ENCODE measurements around the gene NHERF1. TPM values are rescaled to one million over a fixed set of nuclear protein-coding genes. Genes with fewer than 3 reads are reported as not detected.
A peak's percentile ranks its signal among the peaks of the same experiment; 100 is the strongest.

The NHERF1 gene
- total RNA-seq, 2 experiments from 2014 or later, result 136 TPM

DNA sequence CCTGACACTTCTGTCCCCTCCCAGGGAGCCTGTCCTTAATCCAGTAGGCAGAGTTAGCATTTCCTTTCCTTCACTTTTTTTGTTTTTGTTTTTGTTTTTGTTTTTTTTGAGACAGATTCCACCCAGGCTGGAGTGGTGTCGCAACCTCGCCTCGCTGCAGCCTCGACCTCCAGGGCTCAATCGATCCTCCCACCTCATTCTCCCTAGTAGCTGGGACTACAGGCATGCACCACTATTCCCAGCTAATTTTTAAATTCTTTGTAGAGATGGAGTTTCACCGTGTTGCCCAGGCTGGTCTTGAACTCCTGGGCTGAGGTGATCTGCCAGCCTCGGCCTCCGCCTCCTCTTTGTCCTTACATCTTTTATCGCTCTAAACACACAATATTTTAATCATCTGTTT lies 4.0 kb downstream of the NHERF1 start:
- peak overlapping the region; percentile 35 for H3K4me3 Mint-ChIP-seq
- POLR2A ChIA-PET, result interaction anchor here (3.6 to 4.4 kb wide), 2 partner anchors 15 to 24 kb away, joined by 13 to 24 read pairs; partner anchors contain the start of gene NAT9
- H3K27ac Mint-ChIP-seq, result peak overlapping the region; percentile 85
- peaks cover 59% of the 10 kb centered on the region for H3K4me1 Mint-ChIP-seq (ENCODE audit: low read depth)
- no peaks in the 10 kb centered on the region for H3K27me3 Mint-ChIP-seq
- intact Hi-C loops (cut with micrococcal nuclease), result no loop called here
- H3K9me3 Mint-ChIP-seq, result no peaks in the 10 kb centered on the region
- peaks cover 27% of the 10 kb centered on the region for H3K36me3 Mint-ChIP-seq
- no peak for DNase-seq
- CTCF ChIA-PET, result interaction anchor here (1.3 to 14.9 kb wide), 4 partner anchors 7 to 39 kb away, joined by 8 to 176 read pairs (median 22); no protein-coding TSS in a partner anchor

DNA sequence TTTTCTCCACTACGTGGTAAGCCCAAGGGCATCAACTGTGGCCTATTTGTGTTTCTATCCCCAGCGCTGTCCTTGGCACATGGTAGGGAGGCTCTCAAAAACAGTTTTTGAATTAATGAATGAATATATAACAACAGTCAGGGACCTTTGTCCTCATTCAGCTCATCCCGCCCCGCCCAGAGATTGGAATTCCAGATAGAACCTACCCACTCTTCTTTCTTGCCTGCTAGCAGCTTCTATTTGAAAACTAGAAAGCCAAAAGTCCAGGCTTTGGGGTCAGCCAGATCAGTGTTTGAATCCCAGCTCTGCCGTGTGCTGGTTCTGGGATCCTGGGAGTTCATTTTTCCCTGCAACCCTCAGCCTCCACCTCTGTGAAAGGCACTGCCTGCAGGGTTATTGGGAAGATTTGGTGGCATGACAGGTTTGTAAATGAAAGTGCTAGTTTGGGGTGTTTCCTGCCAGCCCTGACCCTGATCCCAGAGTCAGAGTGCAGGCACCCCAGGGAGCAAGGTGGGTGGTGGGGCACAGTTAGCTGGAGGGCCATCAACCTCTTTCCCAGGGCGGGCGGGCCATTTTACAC lies 4.5 kb downstream of the NHERF1 start:
- H3K4me3 Mint-ChIP-seq, result peak overlapping the region; percentile 35
- POLR2A ChIA-PET, result interaction anchor here (1.0 kb wide), 1 partner anchor 23 kb away, joined by 3 read pairs; the partner anchor contains the start of gene NAT9
- peaks cover 27% of the 10 kb centered on the region for H3K36me3 Mint-ChIP-seq

DNA sequence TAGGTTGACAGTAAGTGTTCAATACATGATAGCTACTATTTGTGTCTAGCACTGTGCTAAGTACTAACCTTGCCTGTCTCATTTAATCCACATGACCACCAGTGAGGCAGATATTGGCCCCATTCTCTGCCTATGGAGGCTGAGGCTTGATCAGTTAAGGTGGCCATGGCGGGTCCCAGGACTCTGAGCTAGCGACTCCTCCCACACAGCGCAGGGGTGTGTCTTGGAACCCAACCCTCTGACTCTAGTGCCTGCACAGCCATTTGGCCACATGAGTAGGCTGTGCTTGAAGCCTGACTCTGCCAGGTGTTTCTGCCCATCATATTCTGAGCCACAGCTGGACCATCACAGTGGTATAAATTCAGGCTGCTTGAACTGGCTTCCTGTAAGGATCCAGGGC lies 6.4 kb downstream of the NHERF1 start:
- ChIA-PET POLR2A (no interaction called here), CTCF (interaction anchor here (1.8 to 14.9 kb wide), 6 partner anchors 10 to 98 kb away, joined by 4 to 176 read pairs (median 36); partner anchors contain the start of gene RAB37)
- H3K9me3 Mint-ChIP-seq, result no peaks in the 10 kb centered on the region
- no peak overlapping the region for H3K4me3 Mint-ChIP-seq
- intact Hi-C loops (cut with micrococcal nuclease), result no loop called here
- H3K27me3 Mint-ChIP-seq, result no peaks in the 10 kb centered on the region
- peak; percentile 54 for DNase-seq
- peak overlapping the region; percentile 35 for H3K27ac Mint-ChIP-seq
- H3K4me1 Mint-ChIP-seq (ENCODE audit: low read depth), result peaks cover 77% of the 10 kb centered on the region
- peaks cover 22% of the 10 kb centered on the region for H3K36me3 Mint-ChIP-seq

More for the DNA sequence above, 4.5 kb downstream of the NHERF1 start:
- peak overlapping the region; percentile 85 for H3K27ac Mint-ChIP-seq
- intact Hi-C loops (cut with micrococcal nuclease), result no loop called here
- H3K27me3 Mint-ChIP-seq, result no peaks in the 10 kb centered on the region
- no peaks in the 10 kb centered on the region for H3K9me3 Mint-ChIP-seq
- DNase-seq, result no peak
- peaks cover 59% of the 10 kb centered on the region for H3K4me1 Mint-ChIP-seq (ENCODE audit: low read depth)
- CTCF ChIA-PET, result interaction anchor here (0.9 to 14.9 kb wide), 7 partner anchors 8 to 96 kb away, joined by 4 to 176 read pairs (median 17); partner anchors contain the start of gene RAB37

DNA sequence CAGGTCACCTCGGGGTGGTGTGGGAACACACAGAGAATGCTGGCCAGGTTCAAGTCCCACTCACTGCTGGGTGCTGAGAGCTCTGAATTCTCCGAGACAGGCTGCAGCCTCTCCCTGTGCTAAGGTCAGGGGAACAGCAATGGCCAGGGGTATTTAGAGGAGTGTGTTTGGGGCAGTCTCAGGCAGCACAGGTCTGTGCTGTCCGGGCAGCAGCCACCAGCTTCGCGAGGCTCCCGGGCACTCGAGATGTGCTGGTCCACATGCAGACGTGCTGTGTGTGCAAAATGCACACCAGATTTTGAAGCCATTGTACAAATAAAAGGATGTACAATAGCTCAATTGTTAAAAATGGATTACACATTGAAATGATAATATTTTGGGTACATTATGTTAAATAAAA lies 7.1 kb downstream of the NHERF1 start:
- H3K36me3 Mint-ChIP-seq, result peaks cover 18% of the 10 kb centered on the region
- ChIA-PET CTCF (interaction anchor here (3.7 to 14.9 kb wide), 5 partner anchors 10 to 98 kb away, joined by 27 to 176 read pairs (median 36); partner anchors contain the start of gene RAB37), POLR2A (no interaction called here)
- DNase-seq, result no peak
- H3K9me3 Mint-ChIP-seq, result no peaks in the 10 kb centered on the region
- H3K4me3 Mint-ChIP-seq, result no peak overlapping the region
- peaks cover 84% of the 10 kb centered on the region for H3K4me1 Mint-ChIP-seq (ENCODE audit: low read depth)
- intact Hi-C loops (cut with micrococcal nuclease), result no loop called here
- H3K27me3 Mint-ChIP-seq, result no peaks in the 10 kb centered on the region
- peak overlapping the region; percentile 49 for H3K27ac Mint-ChIP-seq

DNA sequence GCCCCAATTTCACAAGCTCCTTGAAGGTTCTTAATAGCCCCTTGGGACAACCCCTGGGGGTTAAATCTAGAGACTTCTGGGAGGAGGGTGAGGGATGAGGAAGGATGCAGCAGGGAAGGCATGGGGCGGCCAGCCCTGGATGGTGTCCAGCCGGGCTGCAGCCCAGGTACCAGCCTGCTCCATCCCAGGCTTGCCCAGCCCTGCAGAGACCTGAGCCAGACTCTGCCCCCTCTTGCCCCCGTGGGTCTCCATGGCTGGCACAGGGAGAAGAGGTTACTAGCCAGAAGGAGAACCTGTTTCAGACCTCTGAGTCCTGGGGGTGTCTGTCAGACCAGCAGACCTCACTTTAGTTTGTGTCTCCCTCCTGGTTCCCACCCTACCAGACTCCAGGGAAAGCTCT lies 8.5 kb downstream of the NHERF1 start:
- ChIA-PET POLR2A (no interaction called here), CTCF (interaction anchor here (0.9 to 14.9 kb wide), 9 partner anchors 10 to 105 kb away, joined by 3 to 176 read pairs (median 35); partner anchors contain the start of genes NHERF1 and RAB37)
- DNase-seq, result no peak
- peaks cover 88% of the 10 kb centered on the region for H3K4me1 Mint-ChIP-seq (ENCODE audit: low read depth)
- H3K36me3 Mint-ChIP-seq, result peaks cover 12% of the 10 kb centered on the region
- no peak overlapping the region for H3K4me3 Mint-ChIP-seq
- H3K27ac Mint-ChIP-seq, result peak overlapping the region; percentile 85
- H3K9me3 Mint-ChIP-seq, result no peaks in the 10 kb centered on the region
- no peaks in the 10 kb centered on the region for H3K27me3 Mint-ChIP-seq
- intact Hi-C loops (cut with micrococcal nuclease), result no loop called here

DNA sequence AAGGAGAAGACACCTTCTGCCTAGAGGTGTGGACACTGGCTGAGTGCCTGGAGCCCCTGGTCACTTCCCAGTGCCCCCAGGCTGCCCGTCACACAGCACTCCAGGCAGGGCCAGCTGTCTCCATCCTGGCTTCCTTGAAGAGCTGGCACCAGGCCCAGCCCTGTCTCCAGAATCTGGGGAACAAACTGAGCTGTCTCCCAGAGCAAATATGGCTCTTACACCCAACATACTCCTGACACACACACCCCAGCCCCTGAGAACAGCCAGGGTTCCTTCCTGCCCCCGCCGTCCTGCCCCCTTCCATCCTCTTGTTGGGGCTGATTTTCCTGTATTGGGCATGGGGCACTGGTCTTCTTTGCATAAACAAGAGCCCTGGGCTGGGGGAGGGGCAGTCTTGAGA lies 9.1 kb downstream of the NHERF1 start:
- peaks cover 82% of the 10 kb centered on the region for H3K4me1 Mint-ChIP-seq (ENCODE audit: low read depth)
- no peak for DNase-seq
- no peaks in the 10 kb centered on the region for H3K9me3 Mint-ChIP-seq
- no peaks in the 10 kb centered on the region for H3K27me3 Mint-ChIP-seq
- intact Hi-C loops (cut with micrococcal nuclease), result no loop called here
- peaks cover 8% of the 10 kb centered on the region for H3K36me3 Mint-ChIP-seq
- H3K4me3 Mint-ChIP-seq, result no peak overlapping the region
- POLR2A ChIA-PET, result interaction anchor here (0.9 to 3.0 kb wide), 2 partner anchors 8 to 17 kb away, joined by 3 to 16 read pairs; no protein-coding TSS in a partner anchor
- CTCF ChIA-PET, result interaction anchor here (1.0 to 14.9 kb wide), 9 partner anchors 7 to 104 kb away, joined by 3 to 176 read pairs (median 35); partner anchors contain the start of genes NHERF1 and RAB37
- peak overlapping the region; percentile 85 for H3K27ac Mint-ChIP-seq

DNA sequence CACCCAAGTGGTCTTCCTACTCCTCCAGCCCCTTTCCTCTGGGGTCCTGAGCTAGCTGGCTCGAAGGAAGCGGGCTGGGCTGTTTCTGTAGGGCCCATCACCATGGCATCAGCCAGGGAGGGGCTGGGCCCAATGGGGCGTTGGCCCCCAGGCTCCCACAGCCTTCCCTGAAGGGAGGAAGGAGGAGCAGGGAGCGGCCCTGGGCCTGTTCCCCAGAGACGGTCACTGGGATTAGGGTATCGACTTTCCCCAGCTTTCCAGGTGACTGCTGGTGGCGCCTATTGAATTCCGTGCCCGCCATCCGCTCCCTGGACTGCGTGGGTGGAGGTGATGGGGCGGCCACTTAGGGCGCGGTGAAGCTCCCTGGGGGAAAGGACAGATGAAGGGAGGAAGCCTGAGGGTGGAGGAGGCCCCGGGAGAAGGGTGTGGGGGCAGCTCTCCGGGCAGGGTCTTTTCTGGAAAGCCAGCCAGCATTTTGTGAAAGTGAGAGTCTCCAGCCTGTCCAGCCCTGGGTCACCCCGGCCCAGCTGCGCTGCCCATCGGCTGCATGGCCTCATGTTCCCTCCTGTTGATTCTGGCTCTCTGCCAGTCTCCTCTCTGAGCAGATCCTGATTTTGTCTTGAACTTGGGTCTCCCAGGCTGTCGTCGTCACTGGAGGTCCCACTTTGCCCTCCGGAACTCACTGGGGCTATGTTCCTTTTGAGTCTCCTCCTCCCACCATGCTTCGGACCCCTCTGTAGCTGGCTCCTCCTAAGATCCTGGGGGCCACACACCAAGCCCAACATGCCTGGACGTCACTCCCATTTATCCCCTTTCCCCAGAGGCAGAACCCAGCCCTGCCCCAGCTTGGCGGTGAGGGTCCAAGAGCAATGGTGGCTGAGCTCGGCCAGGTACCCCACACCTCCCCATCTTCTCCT lies 9.8 kb downstream of the NHERF1 start:
- Mint-ChIP-seq H3K9me3 (no peaks in the 10 kb centered on the region), H3K4me3 (no peak overlapping the region), H3K4me1 (ENCODE audit: low read depth) (peaks cover 78% of the 10 kb centered on the region), H3K36me3 (peaks cover 2% of the 10 kb centered on the region), H3K27me3 (no peaks in the 10 kb centered on the region), H3K27ac (peak overlapping the region; percentile 85)
- DNase-seq, result no peak
- POLR2A ChIA-PET, result interaction anchor here (0.9 to 3.0 kb wide), 2 partner anchors 9 to 16 kb away, joined by 3 to 16 read pairs; no protein-coding TSS in a partner anchor
- intact Hi-C loops (cut with micrococcal nuclease), result loop anchor here (2.0 kb wide), 1 partner anchor 15 kb away; no protein-coding TSS in a partner anchor
- CTCF ChIA-PET, result interaction anchor here (1.1 to 14.9 kb wide), 9 partner anchors 8 to 104 kb away, joined by 4 to 176 read pairs (median 35); partner anchors contain the start of genes NHERF1 and RAB37

DNA sequence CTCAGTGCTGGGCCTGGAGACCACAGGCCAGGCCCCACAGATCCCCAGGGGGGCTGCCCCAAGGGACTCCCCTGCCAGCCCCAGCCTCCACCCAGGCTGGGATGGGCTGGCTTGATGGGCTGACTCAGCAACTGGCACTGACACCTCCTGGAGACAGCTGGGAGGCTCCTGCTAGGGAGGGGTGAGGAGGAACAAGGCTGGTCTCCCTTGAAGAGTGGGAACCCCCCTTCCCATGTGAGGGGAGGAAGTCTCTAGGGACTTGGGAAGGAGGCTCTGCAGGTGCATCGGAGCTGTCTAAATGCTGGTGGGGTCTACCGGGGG lies 10.4 kb downstream of the NHERF1 start:
- DNase-seq, result peak; percentile 54
- peak overlapping the region; percentile 23 for H3K4me3 Mint-ChIP-seq
- peak overlapping the region; percentile 85 for H3K27ac Mint-ChIP-seq
- H3K36me3 Mint-ChIP-seq, result no peaks in the 10 kb centered on the region
- ChIA-PET POLR2A (interaction anchor here (1.3 to 3.0 kb wide), 2 partner anchors 9 to 10 kb away, joined by 5 to 16 read pairs; no protein-coding TSS in a partner anchor), CTCF (interaction anchor here (1.0 to 14.9 kb wide), 11 partner anchors 9 to 103 kb away, joined by 3 to 176 read pairs (median 32); partner anchors contain the start of genes NHERF1 and RAB37)
- intact Hi-C loops (cut with micrococcal nuclease), result loop anchor here (1.0 to 2.0 kb wide), 2 partner anchors 8 to 16 kb away; no protein-coding TSS in a partner anchor
- H3K9me3 Mint-ChIP-seq, result no peaks in the 10 kb centered on the region
- no peaks in the 10 kb centered on the region for H3K27me3 Mint-ChIP-seq
- H3K4me1 Mint-ChIP-seq (ENCODE audit: low read depth), result peaks cover 72% of the 10 kb centered on the region

DNA sequence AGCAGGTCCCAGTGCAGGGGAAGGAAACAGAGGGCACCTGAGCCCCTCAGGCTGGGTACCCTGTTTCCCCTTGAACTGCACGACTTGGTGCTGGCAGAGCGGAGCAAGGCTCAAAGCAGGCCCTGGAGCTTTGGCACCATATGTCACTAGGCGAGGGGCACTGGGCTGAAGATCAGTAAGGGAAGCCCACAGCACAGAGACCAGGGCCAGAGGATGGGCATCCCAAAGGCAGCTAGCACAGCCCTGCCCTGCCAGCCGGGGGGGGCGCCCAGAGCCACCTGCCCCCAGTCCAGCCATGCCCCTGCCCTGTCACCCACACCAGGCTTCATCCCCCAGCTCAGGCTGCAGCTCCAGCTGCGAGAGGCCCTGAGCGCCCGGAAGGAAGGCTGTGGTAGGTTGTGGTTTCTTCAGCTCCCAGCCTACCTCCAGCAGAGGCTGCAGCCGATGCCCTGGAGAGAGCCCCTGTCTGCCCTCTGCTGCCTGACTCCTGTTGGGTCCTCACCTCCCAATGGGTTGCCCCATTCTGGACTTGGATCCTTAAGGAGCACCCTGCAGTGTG lies 10.9 kb downstream of the NHERF1 start:
- H3K4me3 Mint-ChIP-seq, result peak overlapping the region; percentile 23

DNA sequence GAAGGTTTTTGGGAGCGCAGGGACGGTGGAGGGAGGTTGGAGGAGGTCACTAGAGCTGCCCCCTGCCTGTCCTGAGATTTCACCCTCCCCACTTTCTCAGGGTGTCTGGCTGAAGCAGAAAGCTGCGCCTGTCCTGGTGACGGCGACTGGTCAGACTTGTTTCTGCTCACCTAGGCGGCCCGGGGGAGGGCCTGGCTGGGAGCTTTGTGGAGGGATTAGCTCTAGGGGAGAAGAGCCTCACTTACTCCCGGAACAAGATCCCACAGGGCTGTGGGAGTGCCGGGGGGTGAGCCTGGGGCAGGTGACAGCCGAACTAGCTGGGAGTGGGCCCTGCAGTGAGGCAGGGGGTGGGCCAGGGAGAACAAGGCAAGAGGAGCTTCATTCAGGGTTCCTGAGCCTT lies 11.5 kb downstream of the NHERF1 start:
- ChIA-PET CTCF (interaction anchor here (1.0 to 14.9 kb wide), 13 partner anchors 10 to 198 kb away, joined by 3 to 176 read pairs (median 7); partner anchors contain the start of genes NHERF1 and RAB37), POLR2A (interaction anchor here (1.1 to 3.0 kb wide), 4 partner anchors 9 to 116 kb away, joined by 3 to 16 read pairs (median 4); no protein-coding TSS in a partner anchor)
- H3K9me3 Mint-ChIP-seq, result no peaks in the 10 kb centered on the region
- no peaks in the 10 kb centered on the region for H3K36me3 Mint-ChIP-seq
- H3K4me1 Mint-ChIP-seq (ENCODE audit: low read depth), result peaks cover 62% of the 10 kb centered on the region
- DNase-seq, result no peak
- no peak overlapping the region for H3K4me3 Mint-ChIP-seq
- peak overlapping the region; percentile 85 for H3K27ac Mint-ChIP-seq
- H3K27me3 Mint-ChIP-seq, result no peaks in the 10 kb centered on the region
- intact Hi-C loops (cut with micrococcal nuclease), result loop anchor here (1.0 to 2.0 kb wide), 2 partner anchors 9 to 17 kb away; no protein-coding TSS in a partner anchor

More for the DNA sequence above, 10.9 kb downstream of the NHERF1 start:
- intact Hi-C loops (cut with micrococcal nuclease), result loop anchor here (1.0 to 2.0 kb wide), 2 partner anchors 8 to 17 kb away; no protein-coding TSS in a partner anchor
- ChIA-PET CTCF (interaction anchor here (1.0 to 14.9 kb wide), 12 partner anchors 9 to 199 kb away, joined by 3 to 176 read pairs (median 20); partner anchors contain the start of genes NHERF1 and RAB37), POLR2A (interaction anchor here (1.1 to 3.0 kb wide), 4 partner anchors 10 to 115 kb away, joined by 3 to 16 read pairs (median 4); no protein-coding TSS in a partner anchor)
- Mint-ChIP-seq H3K27me3 (no peaks in the 10 kb centered on the region), H3K9me3 (no peaks in the 10 kb centered on the region), H3K27ac (peak overlapping the region; percentile 85), H3K4me1 (ENCODE audit: low read depth) (peaks cover 69% of the 10 kb centered on the region), H3K36me3 (no peaks in the 10 kb centered on the region)
- DNase-seq, result peak; percentile 73
